Measurements from ENCODE around the gene FRAS1.

DNA sequence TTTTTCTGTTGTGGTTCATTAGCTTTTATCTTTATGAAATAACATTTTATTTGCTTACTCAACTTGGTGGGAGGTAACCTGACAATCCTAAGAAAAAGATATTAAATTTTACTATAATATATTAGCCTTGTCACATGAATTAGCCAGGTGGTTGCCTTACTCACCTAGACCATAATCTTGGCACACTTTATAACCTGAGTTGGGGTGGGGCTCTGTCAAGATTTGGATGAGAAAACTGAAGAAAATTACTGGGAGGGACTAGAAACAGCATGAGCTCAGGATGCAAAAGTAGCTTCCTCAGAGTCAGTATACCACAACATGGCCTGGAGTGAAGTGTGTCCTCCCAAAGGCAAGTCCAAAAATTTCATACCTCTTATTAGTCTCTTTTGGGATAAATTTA, 329.6 kb downstream of the FRAS1 start:
- TF ChIP-seq POLR2A (IDR thresholded peaks at IDR 0.05) = no peak
- TF ChIP-seq, protein P1, sequence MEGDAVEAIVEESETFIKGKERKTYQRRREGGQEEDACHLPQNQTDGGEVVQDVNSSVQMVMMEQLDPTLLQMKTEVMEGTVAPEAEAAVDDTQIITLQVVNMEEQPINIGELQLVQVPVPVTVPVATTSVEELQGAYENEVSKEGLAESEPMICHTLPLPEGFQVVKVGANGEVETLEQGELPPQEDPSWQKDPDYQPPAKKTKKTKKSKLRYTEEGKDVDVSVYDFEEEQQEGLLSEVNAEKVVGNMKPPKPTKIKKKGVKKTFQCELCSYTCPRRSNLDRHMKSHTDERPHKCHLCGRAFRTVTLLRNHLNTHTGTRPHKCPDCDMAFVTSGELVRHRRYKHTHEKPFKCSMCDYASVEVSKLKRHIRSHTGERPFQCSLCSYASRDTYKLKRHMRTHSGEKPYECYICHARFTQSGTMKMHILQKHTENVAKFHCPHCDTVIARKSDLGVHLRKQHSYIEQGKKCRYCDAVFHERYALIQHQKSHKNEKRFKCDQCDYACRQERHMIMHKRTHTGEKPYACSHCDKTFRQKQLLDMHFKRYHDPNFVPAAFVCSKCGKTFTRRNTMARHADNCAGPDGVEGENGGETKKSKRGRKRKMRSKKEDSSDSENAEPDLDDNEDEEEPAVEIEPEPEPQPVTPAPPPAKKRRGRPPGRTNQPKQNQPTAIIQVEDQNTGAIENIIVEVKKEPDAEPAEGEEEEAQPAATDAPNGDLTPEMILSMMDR (IDR thresholded peaks at IDR 0.05) = no peak

Measured in heart left ventricle (tissue), 13 donors.